ENCODE measurements around the gene STXBP3. TPM values are rescaled to one million over a fixed set of nuclear protein-coding genes. Genes with fewer than 3 reads are reported as not detected.
"Not testable (repeated sequence)": the region's sequence is repeated elsewhere in the genome, so short reads cannot be mapped to it uniquely, and the experiment has no call there.

STXBP3 gene, protein sequence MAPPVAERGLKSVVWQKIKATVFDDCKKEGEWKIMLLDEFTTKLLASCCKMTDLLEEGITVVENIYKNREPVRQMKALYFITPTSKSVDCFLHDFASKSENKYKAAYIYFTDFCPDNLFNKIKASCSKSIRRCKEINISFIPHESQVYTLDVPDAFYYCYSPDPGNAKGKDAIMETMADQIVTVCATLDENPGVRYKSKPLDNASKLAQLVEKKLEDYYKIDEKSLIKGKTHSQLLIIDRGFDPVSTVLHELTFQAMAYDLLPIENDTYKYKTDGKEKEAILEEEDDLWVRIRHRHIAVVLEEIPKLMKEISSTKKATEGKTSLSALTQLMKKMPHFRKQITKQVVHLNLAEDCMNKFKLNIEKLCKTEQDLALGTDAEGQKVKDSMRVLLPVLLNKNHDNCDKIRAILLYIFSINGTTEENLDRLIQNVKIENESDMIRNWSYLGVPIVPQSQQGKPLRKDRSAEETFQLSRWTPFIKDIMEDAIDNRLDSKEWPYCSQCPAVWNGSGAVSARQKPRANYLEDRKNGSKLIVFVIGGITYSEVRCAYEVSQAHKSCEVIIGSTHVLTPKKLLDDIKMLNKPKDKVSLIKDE
- 63.1 and 68.4 TPM in 2 replicates for total RNA-seq

DNA sequence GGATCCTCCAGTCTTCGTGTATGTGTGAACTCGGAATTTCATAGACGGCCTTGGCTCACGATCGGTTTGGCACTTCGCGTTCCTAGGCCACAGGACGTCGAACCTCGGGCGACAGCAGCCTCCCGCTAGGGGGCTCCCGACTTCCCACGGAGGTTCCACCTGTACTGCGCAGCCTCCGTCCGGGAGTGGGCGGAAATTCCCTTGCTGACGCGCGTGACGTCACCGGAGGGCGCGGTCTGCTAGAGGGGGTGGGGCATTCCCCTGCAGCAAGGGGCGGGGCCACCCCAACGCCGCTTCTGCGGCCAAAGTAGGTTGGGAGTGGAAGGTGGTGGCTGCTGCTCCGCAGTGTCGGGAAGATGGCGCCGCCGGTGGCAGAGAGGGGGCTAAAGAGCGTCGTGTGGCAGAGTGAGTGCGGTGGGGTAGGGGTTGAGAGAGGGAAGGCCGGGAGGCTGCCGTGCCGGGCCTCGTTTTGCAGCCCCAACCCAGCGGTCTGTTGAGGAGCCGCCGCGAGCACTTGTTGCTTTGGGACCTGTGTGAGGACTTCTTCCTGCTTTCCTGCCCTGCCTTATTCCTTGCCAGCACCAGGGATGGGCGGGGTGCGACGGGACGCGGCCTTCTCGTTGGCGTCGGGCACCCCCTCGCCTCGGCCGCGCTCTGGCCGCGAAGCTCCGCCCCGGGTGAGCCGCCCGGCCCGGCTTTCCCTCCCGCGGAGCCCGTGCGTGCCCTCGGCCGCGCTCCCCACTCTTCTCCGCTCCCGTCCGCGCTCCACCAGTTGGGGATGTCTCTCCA, at the start of gene STXBP3:
TSS of gene STXBP3 (plus strand) at position 293 of the 789 bp plus-strand sequence. CDS start at position 357, 64 bp downstream.
- Histone ChIP-seq H2AFZ (ENCODE audit: low read length) (peak within 1 kb of the TSS; percentile 93), H3K36me3 (ENCODE audit: insufficient read depth, low read length) (peaks cover 4% of the 10 kb centered on the region), H3K4me3 (ENCODE audit: insufficient read depth, low read length) (peak within 1 kb of the TSS; percentile 91), H3K27ac (ENCODE audit: low read depth, low read length) (peak within 1 kb of the TSS; percentile 93), H3K9me3 (ENCODE audit: low read depth, low read length) (no peaks in the 10 kb centered on the region), H3K4me1 (ENCODE audit: insufficient read depth, low read length) (peaks cover 3% of the 10 kb centered on the region), H4K20me1 (ENCODE audit: insufficient read depth, low read length) (peaks cover 18% of the 10 kb centered on the region), H3K79me2 (ENCODE audit: insufficient read depth, low read length) (peaks cover 40% of the 10 kb centered on the region), H3K4me2 (ENCODE audit: insufficient read depth, low read length) (peak within 1 kb of the TSS; percentile 94), H3K27me3 (ENCODE audit: insufficient read depth, low read length) (no peaks in the 10 kb centered on the region)
- peak; percentile 95 for DNase-seq (ENCODE audit: insufficient read length, low spot score, missing footprints)
- TF ChIP-seq, protein P1, sequence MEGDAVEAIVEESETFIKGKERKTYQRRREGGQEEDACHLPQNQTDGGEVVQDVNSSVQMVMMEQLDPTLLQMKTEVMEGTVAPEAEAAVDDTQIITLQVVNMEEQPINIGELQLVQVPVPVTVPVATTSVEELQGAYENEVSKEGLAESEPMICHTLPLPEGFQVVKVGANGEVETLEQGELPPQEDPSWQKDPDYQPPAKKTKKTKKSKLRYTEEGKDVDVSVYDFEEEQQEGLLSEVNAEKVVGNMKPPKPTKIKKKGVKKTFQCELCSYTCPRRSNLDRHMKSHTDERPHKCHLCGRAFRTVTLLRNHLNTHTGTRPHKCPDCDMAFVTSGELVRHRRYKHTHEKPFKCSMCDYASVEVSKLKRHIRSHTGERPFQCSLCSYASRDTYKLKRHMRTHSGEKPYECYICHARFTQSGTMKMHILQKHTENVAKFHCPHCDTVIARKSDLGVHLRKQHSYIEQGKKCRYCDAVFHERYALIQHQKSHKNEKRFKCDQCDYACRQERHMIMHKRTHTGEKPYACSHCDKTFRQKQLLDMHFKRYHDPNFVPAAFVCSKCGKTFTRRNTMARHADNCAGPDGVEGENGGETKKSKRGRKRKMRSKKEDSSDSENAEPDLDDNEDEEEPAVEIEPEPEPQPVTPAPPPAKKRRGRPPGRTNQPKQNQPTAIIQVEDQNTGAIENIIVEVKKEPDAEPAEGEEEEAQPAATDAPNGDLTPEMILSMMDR (IDR thresholded peaks at IDR 0.05; ENCODE audit: extremely low read depth, low read depth, low read length) = peak; percentile 96

DNA sequence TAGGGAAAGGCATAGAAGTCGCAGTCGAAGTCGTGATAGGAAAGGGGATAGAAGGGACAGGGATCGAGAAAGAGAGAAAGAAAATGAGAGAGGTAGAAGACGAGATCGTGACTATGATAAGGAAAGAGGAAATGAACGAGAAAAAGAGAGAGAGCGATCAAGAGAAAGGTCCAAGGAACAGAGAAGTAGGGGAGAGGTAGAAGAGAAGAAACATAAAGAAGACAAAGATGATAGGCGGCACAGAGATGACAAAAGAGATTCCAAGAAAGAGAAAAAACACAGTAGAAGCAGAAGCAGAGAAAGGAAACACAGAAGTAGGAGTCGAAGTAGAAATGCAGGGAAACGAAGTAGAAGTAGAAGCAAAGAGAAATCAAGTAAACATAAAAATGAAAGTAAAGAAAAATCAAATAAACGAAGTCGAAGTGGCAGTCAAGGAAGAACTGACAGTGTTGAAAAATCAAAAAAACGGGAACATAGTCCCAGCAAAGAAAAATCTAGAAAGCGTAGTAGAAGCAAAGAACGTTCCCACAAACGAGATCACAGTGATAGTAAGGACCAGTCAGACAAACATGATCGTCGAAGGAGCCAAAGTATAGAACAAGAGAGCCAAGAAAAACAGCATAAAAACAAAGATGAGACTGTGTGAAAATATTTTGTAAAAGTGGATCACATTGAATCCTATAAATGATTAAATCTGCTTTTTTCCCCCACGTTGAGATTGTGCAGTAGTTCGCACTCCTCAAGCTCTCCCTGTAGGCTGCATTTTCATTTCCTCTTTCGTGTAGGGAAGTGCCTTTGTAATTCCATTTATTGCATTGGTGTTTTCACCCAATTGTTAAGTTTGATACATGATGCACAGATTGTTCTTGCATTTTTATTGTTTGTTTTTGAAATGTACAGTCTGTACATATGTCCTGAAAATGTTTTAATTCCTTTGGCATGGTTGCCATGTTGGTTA, 46.8 kb upstream of the STXBP3 start:
- H3K79me2 ChIP-seq (ENCODE audit: insufficient read depth, low read length) = peaks cover 28% of the 10 kb centered on the region
- peaks cover 65% of the 10 kb centered on the region for H3K36me3 ChIP-seq (ENCODE audit: insufficient read depth, low read length)
- H3K27ac ChIP-seq (ENCODE audit: low read depth, low read length) = no peak overlapping the region
- peaks cover 17% of the 10 kb centered on the region for H4K20me1 ChIP-seq (ENCODE audit: insufficient read depth, low read length)
- no peaks in the 10 kb centered on the region for H3K9me3 ChIP-seq (ENCODE audit: low read depth, low read length)
- no peak overlapping the region for H3K4me3 ChIP-seq (ENCODE audit: insufficient read depth, low read length)
- no peak overlapping the region for H3K4me2 ChIP-seq (ENCODE audit: insufficient read depth, low read length)
- H3K4me1 ChIP-seq (ENCODE audit: insufficient read depth, low read length) = peaks cover 16% of the 10 kb centered on the region
- H2AFZ ChIP-seq (ENCODE audit: low read length) = no peak overlapping the region
- TF ChIP-seq, protein P1 (IDR thresholded peaks at IDR 0.05; ENCODE audit: extremely low read depth, low read depth, low read length) = no peak
- no peak for DNase-seq (ENCODE audit: insufficient read length, low spot score, missing footprints)
- H3K27me3 ChIP-seq (ENCODE audit: insufficient read depth, low read length) = no peaks in the 10 kb centered on the region

DNA sequence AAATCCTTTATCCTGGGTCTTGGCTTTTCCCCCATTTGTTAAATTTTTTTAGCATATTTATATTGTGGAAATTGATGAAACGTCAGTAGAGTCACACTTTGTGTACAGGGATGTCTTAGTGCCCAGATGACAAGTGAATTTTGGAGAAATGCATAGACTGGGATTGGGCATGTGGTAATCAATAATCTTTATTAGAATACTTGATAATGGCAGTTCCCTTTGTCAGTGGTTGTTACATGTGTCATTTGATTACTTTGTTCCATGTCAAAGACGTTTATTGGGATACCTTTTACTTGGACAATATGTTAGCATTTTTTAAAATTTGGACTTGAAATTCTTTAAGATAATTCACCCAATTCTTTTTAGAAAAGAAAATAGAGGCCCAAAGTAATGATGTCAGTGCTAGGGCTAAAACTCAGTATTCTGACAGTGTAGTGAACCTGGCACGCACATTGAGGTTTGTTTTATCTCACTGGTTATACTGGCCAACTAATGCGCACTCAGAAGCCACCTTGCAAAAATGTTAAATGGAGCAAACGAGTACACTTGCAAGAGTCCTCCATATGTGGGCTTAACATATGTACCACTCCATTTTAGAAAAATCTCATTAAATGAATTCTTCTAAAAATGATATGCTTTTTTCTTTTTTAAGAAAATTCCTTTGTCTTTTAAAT, 45.2 kb upstream of the STXBP3 start:
- H3K36me3 ChIP-seq (ENCODE audit: insufficient read depth, low read length) = peaks cover 53% of the 10 kb centered on the region
- no peak overlapping the region for H3K27ac ChIP-seq (ENCODE audit: low read depth, low read length)
- peaks cover 28% of the 10 kb centered on the region for H3K4me1 ChIP-seq (ENCODE audit: insufficient read depth, low read length)
- H3K4me3 ChIP-seq (ENCODE audit: insufficient read depth, low read length) = no peak overlapping the region
- peaks cover 3% of the 10 kb centered on the region for H4K20me1 ChIP-seq (ENCODE audit: insufficient read depth, low read length)
- no peaks in the 10 kb centered on the region for H3K9me3 ChIP-seq (ENCODE audit: low read depth, low read length)
- H2AFZ ChIP-seq (ENCODE audit: low read length) = no peak overlapping the region
- H3K4me2 ChIP-seq (ENCODE audit: insufficient read depth, low read length) = no peak overlapping the region
- peaks cover 13% of the 10 kb centered on the region for H3K79me2 ChIP-seq (ENCODE audit: insufficient read depth, low read length)
- no peaks in the 10 kb centered on the region for H3K27me3 ChIP-seq (ENCODE audit: insufficient read depth, low read length)
- TF ChIP-seq, protein P1 (IDR thresholded peaks at IDR 0.05; ENCODE audit: extremely low read depth, low read depth, low read length) = no peak
- no peak for DNase-seq (ENCODE audit: insufficient read length, low spot score, missing footprints)

DNA sequence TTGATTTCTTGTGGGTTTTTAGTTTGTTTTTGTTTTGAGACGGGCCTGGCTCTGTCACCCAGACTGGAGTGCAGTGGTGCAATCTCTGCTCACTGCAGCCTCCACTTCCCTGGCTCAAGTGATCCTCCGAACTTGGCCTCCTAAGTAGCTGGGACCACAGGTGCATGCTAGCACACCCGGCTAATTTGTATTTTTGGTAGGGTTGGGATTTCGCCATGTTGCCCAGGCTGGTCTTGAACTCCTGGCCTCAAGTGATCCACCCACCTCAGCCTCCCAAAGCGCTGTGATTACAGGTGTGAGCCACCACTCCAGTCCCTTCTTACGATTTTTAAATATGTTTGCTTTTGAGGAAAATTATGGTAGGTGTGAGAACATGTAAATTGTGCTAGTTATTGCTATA, 44.4 kb upstream of the STXBP3 start:
- not testable (repeated sequence) for H3K4me3 ChIP-seq (ENCODE audit: insufficient read depth, low read length); H3K79me2 ChIP-seq (ENCODE audit: insufficient read depth, low read length); H2AFZ ChIP-seq (ENCODE audit: low read length); H3K27me3 ChIP-seq (ENCODE audit: insufficient read depth, low read length); DNase-seq (ENCODE audit: insufficient read length, low spot score, missing footprints); H3K9me3 ChIP-seq (ENCODE audit: low read depth, low read length); H4K20me1 ChIP-seq (ENCODE audit: insufficient read depth, low read length); H3K27ac ChIP-seq (ENCODE audit: low read depth, low read length); H3K4me2 ChIP-seq (ENCODE audit: insufficient read depth, low read length)
- Histone ChIP-seq H3K36me3 (ENCODE audit: insufficient read depth, low read length) (peaks cover 45% of the 10 kb centered on the region), H3K4me1 (ENCODE audit: insufficient read depth, low read length) (peaks cover 28% of the 10 kb centered on the region)
